KMS-11 (cell line): ENCODE measurements around the gene MED9.

ENCODE experiments used
- H2AFZ ChIP-seq: fragments of 200-600 bp; sonication (generic); 2 replicates; pipeline ENCODE4 v1.6.1; 2016; ENCODE audit warnings: antibody characterized with exemption, mixed run types, low read depth
- H3K27ac ChIP-seq: fragments of 200-600 bp; sonication (generic); 2 replicates; pipeline ENCODE4 v1.6.1; 2016; ENCODE audit warnings: mild to moderate bottlenecking, mixed run types
- H3K27me3 ChIP-seq: fragments of 200-600 bp; sonication (generic); 2 replicates; pipeline ENCODE4 v1.6.1; 2017; ENCODE audit warnings: mild to moderate bottlenecking, low read depth, mixed run types, moderate library complexity; ENCODE audit not compliant: insufficient read depth
- H3K36me3 ChIP-seq: fragments of 200-600 bp; sonication (generic); 2 replicates; pipeline ENCODE4 v1.6.1; 2017; ENCODE audit warnings: mild to moderate bottlenecking, mixed run types; ENCODE audit not compliant: insufficient read depth
- H3K4me1 ChIP-seq: fragments of 200-600 bp; sonication (generic); 2 replicates; pipeline ENCODE4 v1.6.1; 2016; ENCODE audit warnings: mild to moderate bottlenecking, low read depth, mixed run types; ENCODE audit not compliant: poor library complexity, severe bottlenecking
- H3K4me2 ChIP-seq: fragments of 200-600 bp; sonication (generic); 2 replicates; pipeline ENCODE4 v1.7.0; 2016; ENCODE audit warnings: mild to moderate bottlenecking, mixed run types
- H3K4me3 ChIP-seq: fragments of 200-600 bp; sonication (generic); IDR thresholded peaks from 2 replicates; pipeline ENCODE4 v1.6.1; 2017; ENCODE audit warnings: low read depth, low read length, mixed read lengths; ENCODE audit not compliant: insufficient read depth
- H3K79me2 ChIP-seq: fragments of 200-600 bp; sonication (generic); 2 replicates; pipeline ENCODE4 v1.6.1; 2016; ENCODE audit warnings: low read depth, mixed run types; ENCODE audit not compliant: insufficient read depth
- H3K9ac ChIP-seq: fragments of 200-600 bp; sonication (generic); 2 replicates; pipeline ENCODE4 v1.6.1; 2016; ENCODE audit warnings: mild to moderate bottlenecking, mixed run types
- H4K20me1 ChIP-seq: fragments of 200-600 bp; sonication (generic); 2 replicates; pipeline ENCODE4 v1.6.1; 2016; ENCODE audit warnings: mild to moderate bottlenecking, mixed run types; ENCODE audit not compliant: insufficient read depth
- CTCF ChIP-seq: fragments of 200-600 bp; sonication (generic); conservative IDR thresholded peaks from 2 replicates; pipeline ENCODE4 v1.6.1; 2017; ENCODE audit warnings: low read depth, mild to moderate bottlenecking, antibody characterized with exemption, low read length, moderate library complexity, mixed read lengths

Gene MED9

GRCh38 chr17:17440010-17440843 lies 36.6 kb upstream of the MED9 start:
- Histone ChIP-seq H3K27ac (no peak overlapping the region), H3K27me3 (no peaks in the 10 kb centered on the region), H3K79me2 (no peaks in the 10 kb centered on the region), H3K4me3 (no peak overlapping the region), H3K4me2 (no peak overlapping the region), H3K9ac (no peak overlapping the region), H3K4me1 (no peaks in the 10 kb centered on the region), H4K20me1 (no peaks in the 10 kb centered on the region), H2AFZ (no peak overlapping the region; the same call in 1 of the 2 replicates), H3K36me3 (no peaks in the 10 kb centered on the region)
- peak; percentile 63 for TF ChIP-seq CTCF

GRCh38 chr17:17440938-17441675 lies 35.7 kb upstream of the MED9 start:
- Histone ChIP-seq H3K79me2 (no peaks in the 10 kb centered on the region), H3K27me3 (no peaks in the 10 kb centered on the region), H3K4me3 (no peak overlapping the region), H3K9ac (no peak overlapping the region), H3K27ac (no peak overlapping the region), H3K4me1 (no peaks in the 10 kb centered on the region), H4K20me1 (no peaks in the 10 kb centered on the region), H3K36me3 (no peaks in the 10 kb centered on the region), H3K4me2 (no peak overlapping the region), H2AFZ (no peak overlapping the region)
- no peak for TF ChIP-seq CTCF

- H3K27me3 ChIP-seq = no peaks in the 10 kb centered on the region
- H4K20me1 ChIP-seq = no peaks in the 10 kb centered on the region
- TF ChIP-seq CTCF = no peak
- no peak overlapping the region for H2AFZ ChIP-seq
- no peaks in the 10 kb centered on the region for H3K79me2 ChIP-seq
- no peak overlapping the region for H3K4me2 ChIP-seq
- no peak overlapping the region for H3K27ac ChIP-seq
- H3K36me3 ChIP-seq = no peaks in the 10 kb centered on the region
- H3K4me1 ChIP-seq = no peaks in the 10 kb centered on the region
- no peak overlapping the region for H3K4me3 ChIP-seq
- H3K9ac ChIP-seq = no peak overlapping the region
Observed at GRCh38 chr17:17443173-17443572, 33.6 kb upstream of the MED9 start.

GRCh38 chr17:17445296-17445924 lies 31.4 kb upstream of the MED9 start:
- no peak overlapping the region for H3K4me3 ChIP-seq
- no peaks in the 10 kb centered on the region for H3K27me3 ChIP-seq
- H3K4me2 ChIP-seq = no peak overlapping the region
- no peaks in the 10 kb centered on the region for H3K4me1 ChIP-seq
- H2AFZ ChIP-seq = no peak overlapping the region
- no peak overlapping the region for H3K9ac ChIP-seq
- no peak overlapping the region for H3K27ac ChIP-seq
- no peaks in the 10 kb centered on the region for H4K20me1 ChIP-seq
- TF ChIP-seq CTCF = no peak
- H3K79me2 ChIP-seq = no peaks in the 10 kb centered on the region
- H3K36me3 ChIP-seq = no peaks in the 10 kb centered on the region
